CD8-positive, alpha-beta memory T cell (primary cell): Measurements from ENCODE around the gene DGKI. TPM values are rescaled to one million over a fixed set of nuclear protein-coding genes. Genes with fewer than 3 reads are reported as not detected.

ENCODE experiments used
- CTCF ChIA-PET: fragments of 350-600 bp; sonication (Branson Sonifier 250); formaldehyde crosslinking; loops from one replicate; lab custom pipeline; 2021; ENCODE audit warnings: antibody characterized with exemption; lab: Charles Lee
- POLR2A ChIA-PET: fragments of 350-600 bp; sonication (Branson Sonifier 250); formaldehyde crosslinking; loops from one replicate; lab custom pipeline; 2021; ENCODE audit warnings: antibody characterized with exemption; lab: Charles Lee
- DNase-seq, 5 donors: peaks; one replicate each; pipeline versions ENCODE4 v3.0.0 to v3.0.0-alpha.2; 2020 to 2022; ENCODE audit warnings: mixed read lengths in 1 of 5
- H3K27ac ChIP-seq: one replicate; pipeline ENCODE4 v1.7.0; 2013; ENCODE audit warnings: low read depth, mild to moderate bottlenecking, low read length, moderate library complexity
- H3K27me3 ChIP-seq: 2 replicates; pipeline ENCODE4 v1.7.0; 2013; ENCODE audit warnings: low read length, mild to moderate bottlenecking; ENCODE audit not compliant: insufficient read depth, poor library complexity, severe bottlenecking
- H3K36me3 ChIP-seq: 2 replicates; pipeline ENCODE4 v1.7.0; 2013; ENCODE audit warnings: mild to moderate bottlenecking, low read length, moderate library complexity; ENCODE audit not compliant: insufficient read depth
- H3K4me1 ChIP-seq: 2 replicates; pipeline ENCODE4 v1.7.0; 2013; ENCODE audit warnings: mild to moderate bottlenecking, low read length, moderate library complexity; ENCODE audit not compliant: insufficient read depth
- H3K4me3 ChIP-seq: 2 replicates; pipeline ENCODE4 v1.7.0; 2013; ENCODE audit warnings: mild to moderate bottlenecking, low read length
- H3K9me3 ChIP-seq: 2 replicates; pipeline ENCODE4 v1.7.0; 2013; ENCODE audit warnings: mild to moderate bottlenecking, low read length
- H3K27ac Mint-ChIP-seq, 8 donors: one replicate each; pipeline ENCODE4 v1.8.0; 2020 to 2021; ENCODE audit warnings: mixed read lengths in 8 of 8, mild to moderate bottlenecking in 6 of 8, inconsistent platforms in 3 of 8, moderate library complexity in 3 of 8
- H3K27me3 Mint-ChIP-seq, 2 donors: one replicate each; pipeline ENCODE4 v1.8.0; 2020 to 2021; ENCODE audit warnings: mixed read lengths in 2 of 2, mild to moderate bottlenecking in 1 of 2, moderate library complexity in 1 of 2
- H3K36me3 Mint-ChIP-seq, 3 donors: one replicate each; pipeline ENCODE4 v1.8.0; 2020 to 2021; ENCODE audit warnings: mixed read lengths in 3 of 3, inconsistent platforms in 1 of 3, mild to moderate bottlenecking in 1 of 3
- H3K4me1 Mint-ChIP-seq, 3 donors: one replicate each; pipeline ENCODE4 v1.8.0; 2020 to 2021; ENCODE audit warnings: mixed read lengths in 3 of 3, inconsistent platforms in 1 of 3, mild to moderate bottlenecking in 1 of 3
- H3K4me3 Mint-ChIP-seq, 7 donors: one replicate each; pipeline ENCODE4 v1.8.0; 2020 to 2021; ENCODE audit warnings: mixed read lengths in 7 of 7, mild to moderate bottlenecking in 6 of 7, moderate library complexity in 4 of 7, inconsistent platforms in 2 of 7
- H3K9me3 Mint-ChIP-seq, 5 donors: one replicate each; pipeline ENCODE4 v1.8.0; 2020 to 2022; ENCODE audit warnings: mixed read lengths in 5 of 5, mild to moderate bottlenecking in 3 of 5, moderate library complexity in 2 of 5, inconsistent platforms in 1 of 5
- polyA plus RNA-seq: library from polyadenylated mRNA; unstranded; fragments of 300-500 nt; fragmentation: Illumina TruSeq; gene quantifications from one replicate; pipeline ENCODE4 v1.2.3, GENCODE V29; 2021
- total RNA-seq, 2 experiments: library from RNA; stranded (reverse); gene quantifications; one replicate each; pipeline ENCODE4 v1.2.3, GENCODE V29; 2021

DGKI gene
- total and polyA plus RNA-seq, 3 experiments from 2014 or later = 1.3 to 1.4 TPM; not detected in 1

DNA sequence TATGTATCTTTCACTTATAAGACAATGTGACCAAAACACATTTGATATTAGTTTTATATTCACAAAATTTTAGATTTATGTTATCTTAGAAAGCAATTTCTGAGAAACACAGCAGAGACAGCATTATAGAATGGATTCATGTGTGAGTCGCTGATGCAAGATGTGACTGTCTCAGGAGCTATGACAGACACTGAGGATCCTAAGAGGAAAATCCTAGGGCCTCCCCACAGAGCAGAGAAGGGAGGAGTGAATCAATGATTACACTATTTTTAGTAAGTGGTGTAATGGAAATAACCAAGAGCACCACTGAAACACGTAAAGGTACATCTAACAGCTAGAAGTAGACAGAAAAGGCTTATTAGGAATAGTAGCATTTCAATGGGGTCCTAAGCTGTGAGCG, 299.3 kb downstream of the DGKI start:
- H3K36me3 Mint-ChIP-seq = no peaks in the 10 kb centered on the region
- no peaks in the 10 kb centered on the region for H3K4me1 Mint-ChIP-seq
- POLR2A ChIA-PET = no interaction called here
- CTCF ChIA-PET = no interaction called here
- no peak for DNase-seq
- H3K4me3 Mint-ChIP-seq = no peak overlapping the region
- Histone ChIP-seq H3K4me1 (no peaks in the 10 kb centered on the region), H3K27ac (no peak overlapping the region), H3K36me3 (no peaks in the 10 kb centered on the region), H3K9me3 (no peaks in the 10 kb centered on the region), H3K4me3 (no peak overlapping the region), H3K27me3 (no peaks in the 10 kb centered on the region)
- peaks cover 0 to 4% of the 10 kb centered on the region in 2 donors for H3K27me3 Mint-ChIP-seq
- H3K9me3 Mint-ChIP-seq = peaks cover 0 to 2% (median 0%) of the 10 kb centered on the region in 5 donors
- no peak overlapping the region for H3K27ac Mint-ChIP-seq

DNA sequence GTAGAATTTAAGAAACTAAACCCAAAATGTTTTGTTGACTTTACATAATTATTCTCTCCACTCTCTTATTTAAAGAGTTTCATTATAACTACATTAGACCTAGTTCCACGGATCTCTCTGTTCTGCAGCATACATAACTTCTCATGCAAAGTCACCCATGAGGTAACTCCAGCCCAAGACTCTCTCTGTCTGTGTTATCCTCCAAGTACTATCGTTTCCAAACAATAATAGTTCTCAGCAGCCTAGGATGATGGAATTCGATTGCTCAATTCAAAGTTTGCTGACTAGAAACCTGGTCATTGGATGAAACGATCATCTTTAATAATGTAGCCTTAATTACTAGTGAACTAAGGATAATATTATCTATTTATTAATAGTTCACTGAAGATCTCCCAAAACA, 300.1 kb downstream of the DGKI start:
- no peak for DNase-seq
- Mint-ChIP-seq H3K27me3 (peaks cover 0 to 4% of the 10 kb centered on the region in 2 donors), H3K36me3 (no peaks in the 10 kb centered on the region), H3K27ac (no peak overlapping the region), H3K4me3 (no peak overlapping the region), H3K4me1 (no peaks in the 10 kb centered on the region), H3K9me3 (no peaks in the 10 kb centered on the region)
- ChIA-PET POLR2A (no interaction called here), CTCF (no interaction called here)
- no peaks in the 10 kb centered on the region for H3K27me3 ChIP-seq
- H3K4me1 ChIP-seq = no peaks in the 10 kb centered on the region
- H3K9me3 ChIP-seq = no peaks in the 10 kb centered on the region
- no peak overlapping the region for H3K4me3 ChIP-seq
- no peaks in the 10 kb centered on the region for H3K36me3 ChIP-seq
- H3K27ac ChIP-seq = no peak overlapping the region

DNA sequence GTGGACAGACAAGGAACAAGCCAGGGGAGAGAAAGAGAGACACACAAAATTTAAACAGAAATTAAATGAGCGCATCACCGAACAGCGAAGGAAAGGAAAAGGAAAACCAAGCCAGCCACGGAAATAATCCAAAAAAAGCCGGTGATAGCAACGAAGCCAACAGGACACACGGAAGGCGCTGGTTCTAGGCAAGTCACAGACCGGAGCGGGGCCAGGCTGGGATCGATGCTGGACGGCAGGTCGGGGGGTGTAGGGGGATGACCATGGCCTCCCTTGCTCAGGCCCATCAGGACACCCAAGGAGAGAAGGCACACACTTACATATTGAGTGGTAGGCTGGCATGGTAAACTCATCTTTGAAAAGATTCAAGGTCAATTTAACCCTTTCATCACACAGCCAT, 300.8 kb downstream of the DGKI start:
- ChIA-PET POLR2A (no interaction called here), CTCF (no interaction called here)
- DNase-seq = no peak
- no peaks in the 10 kb centered on the region for H3K4me1 ChIP-seq
- Mint-ChIP-seq H3K9me3 (no peaks in the 10 kb centered on the region), H3K27ac (no peak overlapping the region), H3K36me3 (no peaks in the 10 kb centered on the region), H3K27me3 (peaks cover 0 to 4% of the 10 kb centered on the region in 2 donors), H3K4me1 (no peaks in the 10 kb centered on the region), H3K4me3 (no peak overlapping the region)
- H3K27ac ChIP-seq = no peak overlapping the region
- no peak overlapping the region for H3K4me3 ChIP-seq
- H3K36me3 ChIP-seq = no peaks in the 10 kb centered on the region
- H3K9me3 ChIP-seq = no peaks in the 10 kb centered on the region
- H3K27me3 ChIP-seq = no peaks in the 10 kb centered on the region

DNA sequence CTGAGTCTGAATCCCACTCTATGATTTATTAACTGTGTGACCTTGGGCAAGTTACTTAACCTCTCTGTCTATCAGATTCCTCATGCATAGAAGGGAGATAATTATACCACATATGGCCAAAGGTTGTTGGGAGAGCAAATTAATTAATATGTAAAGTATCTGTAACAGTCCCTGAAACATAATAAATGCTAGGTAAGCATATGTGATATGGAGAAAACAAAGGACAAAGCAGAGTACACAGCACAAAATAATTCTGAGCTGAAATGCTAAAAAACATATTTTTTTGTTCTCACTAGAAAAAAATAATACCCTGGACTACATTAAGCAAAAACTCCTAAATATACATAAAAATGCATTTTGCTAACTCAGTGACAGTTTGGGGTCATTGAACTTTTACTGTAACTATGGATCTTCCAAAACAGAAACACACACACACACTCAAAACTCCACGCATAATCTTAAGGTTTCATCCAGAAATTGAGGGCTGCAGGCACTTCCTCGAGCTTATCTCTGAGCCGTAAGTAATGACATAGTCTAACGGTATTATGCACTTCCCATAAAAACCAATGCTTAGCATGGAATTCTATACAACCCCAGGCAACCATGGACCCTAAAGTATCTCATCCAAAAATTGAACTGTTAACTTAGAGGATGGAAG, 301.6 kb downstream of the DGKI start:
- ChIA-PET POLR2A (no interaction called here), CTCF (no interaction called here)
- no peaks in the 10 kb centered on the region for H3K9me3 ChIP-seq

DNA sequence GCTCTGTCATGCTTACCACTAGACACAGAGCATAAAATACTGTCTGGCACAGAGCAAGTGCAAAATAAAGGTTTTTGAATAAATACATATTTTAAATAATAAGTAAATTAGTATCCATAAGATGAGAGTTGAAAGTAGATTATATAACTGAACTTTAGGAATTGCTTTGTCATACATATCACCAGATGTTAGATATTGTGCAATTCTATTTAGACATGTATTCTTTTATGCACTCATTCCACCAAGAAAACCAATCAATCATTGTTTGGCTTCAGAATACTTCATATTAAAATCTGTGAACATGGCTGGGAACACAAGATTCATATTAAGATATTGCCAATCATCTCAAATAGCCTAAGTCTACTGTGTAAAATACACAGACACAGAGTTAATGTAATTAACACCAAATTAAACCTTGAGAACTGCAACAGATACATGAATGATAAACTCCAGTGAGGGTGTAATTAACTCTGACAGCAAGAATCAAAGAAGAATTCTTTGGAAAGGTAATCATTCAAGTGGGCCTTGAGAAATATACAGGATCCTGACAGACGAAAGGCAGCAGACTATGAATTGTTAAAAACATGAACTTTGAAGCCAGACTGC, 302.2 kb downstream of the DGKI start:
- H3K9me3 Mint-ChIP-seq = no peaks in the 10 kb centered on the region
- H3K9me3 ChIP-seq = no peaks in the 10 kb centered on the region
- no peaks in the 10 kb centered on the region for H3K4me1 Mint-ChIP-seq
- CTCF ChIA-PET = no interaction called here
- H3K4me3 Mint-ChIP-seq = no peak overlapping the region
- H3K36me3 ChIP-seq = no peaks in the 10 kb centered on the region
- no peaks in the 10 kb centered on the region for H3K27me3 ChIP-seq
- POLR2A ChIA-PET = no interaction called here
- no peaks in the 10 kb centered on the region for H3K4me1 ChIP-seq
- H3K27ac Mint-ChIP-seq = no peak overlapping the region
- H3K27ac ChIP-seq = no peak overlapping the region
- H3K4me3 ChIP-seq = no peak overlapping the region
- DNase-seq = no peak
- H3K36me3 Mint-ChIP-seq = no peaks in the 10 kb centered on the region
- H3K27me3 Mint-ChIP-seq = peaks cover 0 to 4% of the 10 kb centered on the region in 2 donors

More for the DNA sequence above, 301.6 kb downstream of the DGKI start:
- DNase-seq = no peak
- H3K27me3 Mint-ChIP-seq = peaks cover 0 to 4% of the 10 kb centered on the region in 2 donors
- Histone ChIP-seq H3K27me3 (no peaks in the 10 kb centered on the region), H3K4me3 (no peak overlapping the region), H3K36me3 (no peaks in the 10 kb centered on the region), H3K4me1 (no peaks in the 10 kb centered on the region), H3K27ac (no peak overlapping the region)
- H3K36me3 Mint-ChIP-seq = no peaks in the 10 kb centered on the region
- no peak overlapping the region for H3K27ac Mint-ChIP-seq
- H3K4me1 Mint-ChIP-seq = no peaks in the 10 kb centered on the region
- H3K9me3 Mint-ChIP-seq = no peaks in the 10 kb centered on the region
- H3K4me3 Mint-ChIP-seq = no peak overlapping the region

DNA sequence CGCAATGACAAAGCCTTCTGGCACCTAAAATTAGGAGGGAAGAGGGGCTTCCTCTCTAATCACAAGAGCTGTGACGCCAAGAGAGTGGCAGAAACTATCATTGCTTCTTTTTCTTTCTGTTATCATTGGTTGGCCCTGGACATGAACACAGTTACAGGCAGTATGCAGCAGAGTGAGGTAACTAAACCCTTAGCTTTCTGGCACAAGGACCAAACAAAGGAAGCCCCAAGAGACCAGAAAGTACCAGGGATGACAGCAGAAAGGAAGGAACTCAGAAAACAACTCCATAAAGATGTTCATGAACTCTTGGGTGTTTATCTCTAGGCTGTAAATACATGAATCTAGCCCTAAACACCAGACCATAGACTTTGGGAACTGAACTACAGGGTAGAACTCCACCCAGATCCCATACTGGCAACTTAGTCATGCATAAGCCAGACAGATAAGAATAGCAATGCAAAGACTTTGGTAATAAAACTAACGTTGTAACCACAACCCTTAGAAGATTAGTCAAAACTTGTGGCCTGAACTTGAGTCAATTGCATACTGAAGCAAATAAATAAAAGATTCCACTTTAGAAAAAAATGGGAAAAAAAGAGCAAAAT, 307.6 kb downstream of the DGKI start:
- Mint-ChIP-seq H3K9me3 (peaks cover 0 to 3% (median 0%) of the 10 kb centered on the region in 5 donors), H3K4me1 (no peaks in the 10 kb centered on the region), H3K27me3 (peaks cover 0 to 3% of the 10 kb centered on the region in 2 donors), H3K4me3 (no peak overlapping the region), H3K27ac (peak overlapping the region in 1 of 8 donors; percentile 19), H3K36me3 (no peaks in the 10 kb centered on the region)
- POLR2A ChIA-PET = no interaction called here
- no peak overlapping the region for H3K27ac ChIP-seq
- no peaks in the 10 kb centered on the region for H3K27me3 ChIP-seq
- CTCF ChIA-PET = no interaction called here
- no peak for DNase-seq
- no peak overlapping the region for H3K4me3 ChIP-seq
- no peaks in the 10 kb centered on the region for H3K9me3 ChIP-seq
- no peaks in the 10 kb centered on the region for H3K4me1 ChIP-seq
- no peaks in the 10 kb centered on the region for H3K36me3 ChIP-seq

DNA sequence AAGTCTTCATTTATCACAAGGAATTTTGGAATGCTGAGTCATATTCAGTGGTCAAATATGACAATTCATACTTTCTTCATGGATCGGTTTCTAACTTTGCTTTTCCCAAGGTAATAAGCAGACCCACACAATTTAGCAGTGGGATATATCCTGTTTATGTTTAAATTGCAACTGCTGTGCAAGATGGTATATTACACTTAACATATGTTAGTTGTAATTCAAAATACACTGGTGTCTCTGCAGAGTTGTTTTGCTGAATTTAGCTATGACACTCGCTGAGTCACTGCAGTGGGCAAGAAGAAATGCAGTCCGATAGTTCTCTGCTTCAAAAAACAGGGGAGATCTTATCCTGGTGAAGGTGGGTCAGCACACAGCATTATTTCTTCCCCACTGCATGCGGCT, 308.4 kb downstream of the DGKI start:
- no peaks in the 10 kb centered on the region for H3K4me1 ChIP-seq
- POLR2A ChIA-PET = no interaction called here
- DNase-seq = no peak
- Mint-ChIP-seq H3K4me3 (no peak overlapping the region), H3K9me3 (peaks cover 0 to 3% (median 0%) of the 10 kb centered on the region in 5 donors), H3K27me3 (peaks cover 0 to 3% of the 10 kb centered on the region in 2 donors), H3K27ac (no peak overlapping the region), H3K36me3 (no peaks in the 10 kb centered on the region), H3K4me1 (no peaks in the 10 kb centered on the region)
- no peak overlapping the region for H3K4me3 ChIP-seq
- H3K36me3 ChIP-seq = no peaks in the 10 kb centered on the region
- H3K27me3 ChIP-seq = no peaks in the 10 kb centered on the region
- CTCF ChIA-PET = no interaction called here
- H3K9me3 ChIP-seq = no peaks in the 10 kb centered on the region
- no peak overlapping the region for H3K27ac ChIP-seq

DNA sequence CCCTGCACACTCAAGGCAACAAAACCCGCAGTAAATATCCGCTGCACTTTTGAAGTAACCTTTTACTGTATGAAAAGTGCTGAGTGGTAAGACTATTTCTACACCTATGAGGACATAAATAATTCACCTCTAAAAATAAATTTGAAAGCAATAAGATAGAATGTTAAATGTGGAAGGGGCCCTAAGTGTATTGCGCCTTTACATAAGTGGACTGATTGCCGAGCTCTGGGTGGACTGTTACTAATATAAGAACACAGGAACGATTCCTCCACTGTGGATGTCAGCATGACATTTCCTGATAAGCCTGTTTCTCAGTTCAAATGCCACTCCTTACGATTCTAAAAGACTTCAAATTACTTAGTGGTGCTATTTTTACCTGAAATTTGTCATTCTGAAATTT, 311.2 kb downstream of the DGKI start:
- H3K9me3 Mint-ChIP-seq = peaks cover 0 to 3% (median 0%) of the 10 kb centered on the region in 5 donors
- Histone ChIP-seq H3K4me1 (no peaks in the 10 kb centered on the region), H3K27me3 (no peaks in the 10 kb centered on the region), H3K4me3 (no peak overlapping the region), H3K9me3 (no peaks in the 10 kb centered on the region), H3K27ac (no peak overlapping the region), H3K36me3 (no peaks in the 10 kb centered on the region)
- no peak overlapping the region for H3K27ac Mint-ChIP-seq
- CTCF ChIA-PET = no interaction called here
- no peak for DNase-seq
- H3K36me3 Mint-ChIP-seq = no peaks in the 10 kb centered on the region
- POLR2A ChIA-PET = no interaction called here
- peaks cover 0 to 3% of the 10 kb centered on the region in 2 donors for H3K27me3 Mint-ChIP-seq
- no peak overlapping the region for H3K4me3 Mint-ChIP-seq
- H3K4me1 Mint-ChIP-seq = no peaks in the 10 kb centered on the region
